HepG2 (cell line): ENCODE measurements around the gene SF3B5. TPM values are rescaled to one million over a fixed set of nuclear protein-coding genes. Genes with fewer than 3 reads are reported as not detected.

Experiments
- ATAC-seq: fragments of 200-7000 bp; cut with Tn5 transposase; 3 replicates; pipeline ENCODE4 v1.9.1; 2020; ENCODE audit warnings: mild to moderate bottlenecking, moderate library complexity
- BruUV-seq: library from RNA; stranded (reverse); fragments of 400-500 nt; replicated peaks from 2 replicates; lab custom pipeline; 2021; lab: Mats Ljungman, UMichigan
- CTCF ChIA-PET: fragments of 300-600 bp; formaldehyde crosslinking; extraction: SDS; loops from one replicate; lab custom pipeline; 2021; ENCODE audit warnings: low total read pairs, inconsistent platforms, low intra/inter-chr PET ratio; lab: Yijun Ruan, JAX
- POLR2A ChIA-PET: fragments of 350-600 bp; sonication (Branson Sonifier 250); formaldehyde crosslinking; loops from one replicate; lab custom pipeline; 2020; ENCODE audit warnings: antibody characterized with exemption, inconsistent platforms; lab: Yijun Ruan, JAX
- DNase-seq: peaks from one replicate; pipeline ENCODE4 v3.0.0-alpha.2; 2015; ENCODE audit warnings: low spot score
- FAIRE-seq: peaks from 3 replicates; lab custom pipeline; 2011; peaks lifted over from hg19 to GRCh38; lab: Jason Lieb, UNC
- H2AFZ ChIP-seq: one replicate; pipeline ENCODE4 v1.6.1; 2011; ENCODE audit warnings: low read length, inconsistent platforms
- H3K27ac ChIP-seq: fragments of 300-600 bp; 3 replicates; pipeline ENCODE4 v1.8.0; 2011; ENCODE audit warnings: mixed run types, mild to moderate bottlenecking, mixed read lengths, low read length, inconsistent platforms; ENCODE audit not compliant: insufficient read depth; ENCODE audit errors: extremely low read length
- H3K27me3 ChIP-seq, 2 experiments: fragments of 200-600 bp in 1 of 2; 2 replicates in 1 of 2; 3 replicates in 1 of 2; pipeline versions ENCODE4 v1.6.0 to v1.8.0; 2011; ENCODE audit warnings: low read length in 2 of 2, mild to moderate bottlenecking in 2 of 2, moderate library complexity in 2 of 2, inconsistent platforms in 1 of 2; ENCODE audit not compliant: insufficient read depth in 2 of 2, control insufficient read depth in 1 of 2
- H3K36me3 ChIP-seq, 2 experiments: fragments of 200-600 bp in 1 of 2; replicated peaks in 1 of 2; 2 replicates in 1 of 2; 3 replicates in 1 of 2; pipeline versions ENCODE4 v1.5.1 to v1.8.0; 2011; ENCODE audit warnings: low read length in 2 of 2, inconsistent platforms in 1 of 2; ENCODE audit not compliant: insufficient read depth in 2 of 2, control insufficient read depth in 1 of 2
- H3K4me1 ChIP-seq: 2 replicates; pipeline ENCODE4 v1.5.1; 2012; ENCODE audit warnings: low read length, inconsistent platforms; ENCODE audit not compliant: insufficient read depth
- H3K4me2 ChIP-seq: 2 replicates; pipeline ENCODE4 v1.6.0; 2011; ENCODE audit warnings: low read depth, low read length, inconsistent platforms
- H3K4me3 ChIP-seq, 3 experiments: fragments of 200-600 bp in 1 of 3; sonication (generic), shearing (Covaris generic) in 1 of 3; replicated peaks in 1 of 3; 2 replicates each; pipeline ENCODE4 v1.5.1; 2011 to 2016; ENCODE audit warnings: low read length in 3 of 3, inconsistent platforms in 2 of 3, low read depth in 2 of 3, mild to moderate bottlenecking in 2 of 3, control low read depth in 1 of 3, mixed read lengths in 1 of 3; ENCODE audit not compliant: insufficient read depth in 1 of 3
- H3K79me2 ChIP-seq: one replicate; pipeline ENCODE4 v1.6.1; 2011; ENCODE audit warnings: low read length, inconsistent platforms; ENCODE audit not compliant: insufficient read depth
- H3K9ac ChIP-seq: 2 replicates; pipeline ENCODE4 v1.6.0; 2011; ENCODE audit warnings: mild to moderate bottlenecking, low read depth, low read length, inconsistent platforms; ENCODE audit not compliant: insufficient read depth
- H3K9me3 ChIP-seq: 2 replicates; pipeline ENCODE4 v1.5.1; 2012; ENCODE audit warnings: mild to moderate bottlenecking, low read length
- H4K20me1 ChIP-seq: 2 replicates; pipeline ENCODE4 v1.6.0; 2011; ENCODE audit warnings: inconsistent platforms, mild to moderate bottlenecking, low read length, moderate library complexity; ENCODE audit not compliant: insufficient read depth
- HMGXB3 ChIP-seq: sonication (generic); formaldehyde crosslinking; IDR thresholded peaks from 2 replicates; pipeline ENCODE4 v1.4.0; 2020; ENCODE audit warnings: missing genetic modification reagents, borderline replicate concordance
- MTA3 ChIP-seq: sonication (generic); formaldehyde crosslinking; IDR thresholded peaks from 2 replicates; pipeline ENCODE4 v1.4.0; 2020; ENCODE audit warnings: missing genetic modification reagents
- NPAS2 ChIP-seq: sonication (generic); formaldehyde crosslinking; IDR thresholded peaks from 2 replicates; pipeline ENCODE4 v1.8.0; 2022; ENCODE audit warnings: mild to moderate bottlenecking, missing genetic modification reagents, borderline replicate concordance
- STAT5B ChIP-seq: sonication (generic); formaldehyde crosslinking; IDR thresholded peaks from 2 replicates; pipeline ENCODE4 v1.4.0; 2020; ENCODE audit warnings: missing genetic modification reagents
- TARDBP ChIP-seq: sonication (generic); formaldehyde crosslinking; IDR thresholded peaks from 2 replicates; pipeline ENCODE4 v1.8.0; 2022; ENCODE audit warnings: mild to moderate bottlenecking, missing genetic modification reagents
- ZNF205 ChIP-seq: IDR thresholded peaks from 2 replicates; pipeline ENCODE4 v1.6.1; 2018; ENCODE audit warnings: missing biosample characterization, missing genetic modification reagents
- ZNF235 ChIP-seq: sonication (generic); formaldehyde crosslinking; IDR thresholded peaks from 2 replicates; pipeline ENCODE4 v1.8.1; 2023; ENCODE audit warnings: mild to moderate bottlenecking, missing genetic modification reagents, borderline replicate concordance
- ZNF274 ChIP-seq: sonication (generic); formaldehyde crosslinking; IDR thresholded peaks from 2 replicates; pipeline ENCODE4 v1.5.1; 2020; ENCODE audit warnings: mild to moderate bottlenecking, missing genetic modification reagents
- ZNF33B ChIP-seq: sonication (generic); formaldehyde crosslinking; IDR thresholded peaks from 2 replicates; pipeline ENCODE4 v1.5.1; 2020; ENCODE audit warnings: mild to moderate bottlenecking, missing genetic modification reagents
- ZNF567 ChIP-seq: sonication (generic); formaldehyde crosslinking; IDR thresholded peaks from 2 replicates; pipeline ENCODE4 v1.8.1; 2023; ENCODE audit warnings: mild to moderate bottlenecking, missing genetic modification reagents, borderline replicate concordance
- WGBS: methylation state at CpG from one replicate; pipeline ENCODE4 v1.1.6; 2017; ENCODE audit warnings: low lambda C conversion rate; 5-methylcytosine and 5-hydroxymethylcytosine counted together
- in situ Hi-C: cut with HindIII; loops from 2 replicates; pipeline ENCODE4 v1.10.0; 2017; ENCODE audit warnings: low pct_unique_long_range_greater_than_20kb; ENCODE audit not compliant: extremely low pct_ligation_motif_present
- intact Hi-C: fragments of 100-400 bp; cut with micrococcal nuclease; formaldehyde crosslinking; loops from one replicate; pipeline ENCODE4 v1.10.0; 2022; ENCODE audit not compliant: unreplicated experiment
- polyA plus RNA-seq, 8 experiments: library from polyadenylated mRNA; depleted of rRNA in 3 of 8; stranded (reverse) in 7 of 8; unstranded in 1 of 8; fragments of >200 nt; fragmentation: Illumina TruSeq in 4 of 8; extraction: Trizol in 4 of 8; gene quantifications; 2 replicates each; pipeline versions ENCODE4 v1.2.1 to v1.2.3, GENCODE V29; 2011 to 2016; ENCODE audit warnings: low read depth in 4 of 8, missing spikeins in 1 of 8, mixed read lengths in 1 of 8; ENCODE audit not compliant: insufficient read depth in 1 of 8
- total RNA-seq, 5 experiments: library from RNA; depleted of rRNA; stranded (reverse); fragments of >200 nt; fragmentation: Illumina TruSeq; extraction: Trizol; gene quantifications; 2 replicates each; pipeline ENCODE4 v1.2.3, GENCODE V29; 2016; ENCODE audit warnings: low read depth in 1 of 5

Gene SF3B5
- total and polyA plus RNA-seq, 2 of the 13 experiments (the other 11 are each of a cell fraction or from before 2014, with no cell fraction given): 263 to 292 TPM

- DNase-seq (no peak), ATAC-seq (no peak), FAIRE-seq (no peak)
- Histone ChIP-seq H4K20me1 (no peaks in the 10 kb centered on the region), H3K9ac (no peak overlapping the region), H3K9me3 (no peaks in the 10 kb centered on the region), H3K27ac (no peak overlapping the region), H3K79me2 (no peaks in the 10 kb centered on the region), H3K4me1 (0 out of 2 replicates have a peak, but pooled peaks cover 8% of the 10 kb centered on the region), H3K4me2 (no peak overlapping the region), H3K4me3 (no peak overlapping the region), H3K27me3 (0 out of 5 replicates have a peak, but pooled peaks cover 0 to 1% of the 10 kb centered on the region in 2 experiments), H2AFZ (no peak overlapping the region), H3K36me3 (no peaks in the 10 kb centered on the region)
- no TSS peak for BruUV-seq
- ChIA-PET POLR2A (no interaction called here), CTCF (no interaction called here)
- 65% methylated on average over 3 of the region's 3 CpGs for WGBS
- in situ Hi-C loops: no loop called here
- no peak for TF ChIP-seq HMGXB3 (CRISPR knock-in tag)
- TF ChIP-seq TARDBP (CRISPR knock-in tag): no peak
- TF ChIP-seq ZNF205: no peak
- no peak for TF ChIP-seq MTA3 (CRISPR knock-in tag)
- TF ChIP-seq NPAS2: no peak
- no peak for TF ChIP-seq ZNF567 (CRISPR knock-in tag)
- no peak for TF ChIP-seq ZNF33B (CRISPR knock-in tag)
- TF ChIP-seq ZNF235: no peak
- TF ChIP-seq STAT5B (CRISPR knock-in tag): no peak
- no peak for TF ChIP-seq ZNF274
- intact Hi-C loops: no loop called here
Measured at GRCh38 chr6:144139817-144140216, 44.4 kb upstream of the SF3B5 start.
